K562 (cell line): Measurements from ENCODE around the gene CYP21A2. TPM values are rescaled to one million over a fixed set of nuclear protein-coding genes. Genes with fewer than 3 reads are reported as not detected.
A peak's percentile ranks its signal among the peaks of the same experiment; 100 is the strongest.

Experiments
- ATAC-seq: fragments of 200-7000 bp; cut with Tn5 transposase; 3 replicates; pipeline ENCODE4 v1.9.1; 2020; ENCODE audit warnings: moderate library complexity
- BruUV-seq: library from RNA; stranded (reverse); fragments of 400-500 nt; replicated peaks from 2 replicates; lab custom pipeline; 2021; lab: Mats Ljungman, UMichigan
- CTCF ChIA-PET: fragments of 300-600 bp; formaldehyde crosslinking; extraction: SDS; loops from one replicate; lab custom pipeline; 2021; ENCODE audit warnings: low intra/inter-chr PET ratio; lab: Yijun Ruan, JAX
- POLR2A ChIA-PET: fragments of 300-600, 350-650 bp; sonication (Branson Sonifier 250); formaldehyde crosslinking; extraction: SDS; loops from one replicate; lab custom pipeline; 2021; ENCODE audit warnings: antibody characterized with exemption, inconsistent platforms; lab: Yijun Ruan, JAX
- DNase-seq, 4 experiments: peaks; one replicate each; pipeline versions ENCODE4 v3.0.0 to v3.0.0-alpha.2; 2011 to 2018; ENCODE audit warnings: low spot score in 3 of 4, mixed read lengths in 3 of 4; ENCODE audit errors: extremely low read depth in 1 of 4
- FAIRE-seq: peaks from 2 replicates; lab custom pipeline; 2011; peaks lifted over from hg19 to GRCh38; lab: Jason Lieb, UNC
- H2AFZ ChIP-seq: 2 replicates; pipeline ENCODE4 v1.6.0; 2011; ENCODE audit warnings: low read depth, low read length, control low read depth, inconsistent platforms
- H3K27ac ChIP-seq: fragments of 200-600 bp; 3 replicates; pipeline ENCODE4 v1.8.0; 2011; ENCODE audit warnings: low read depth, mild to moderate bottlenecking, control low read depth, inconsistent platforms, low read length, moderate library complexity, mixed read lengths; ENCODE audit errors: extremely low read depth
- H3K27me3 ChIP-seq, 2 experiments: fragments of 300-600 bp in 1 of 2; 2 replicates in 1 of 2; 3 replicates in 1 of 2; pipeline versions ENCODE4 v1.6.0 to v1.8.0; 2011; ENCODE audit warnings: inconsistent platforms in 2 of 2, low read length in 2 of 2, mild to moderate bottlenecking in 1 of 2, mixed read lengths in 1 of 2, moderate library complexity in 1 of 2; ENCODE audit not compliant: control insufficient read depth in 2 of 2, insufficient read depth in 2 of 2
- H3K36me3 ChIP-seq: fragments of 300-600 bp; 3 replicates; pipeline ENCODE4 v1.8.0; 2011; ENCODE audit warnings: mild to moderate bottlenecking, low read length, inconsistent platforms; ENCODE audit not compliant: control insufficient read depth, insufficient read depth
- H3K4me1 ChIP-seq, 2 experiments: fragments of 200-600 bp in 1 of 2; replicated peaks in 1 of 2; 2 replicates in 1 of 2; 3 replicates in 1 of 2; pipeline versions ENCODE4 v1.5.1 to v1.8.0; 2011; ENCODE audit warnings: inconsistent platforms in 2 of 2, low read length in 2 of 2, mild to moderate bottlenecking in 1 of 2, mixed read lengths in 1 of 2, moderate library complexity in 1 of 2; ENCODE audit not compliant: control insufficient read depth in 2 of 2, insufficient read depth in 2 of 2
- H3K4me2 ChIP-seq: 2 replicates; pipeline ENCODE4 v1.6.1; 2011; ENCODE audit warnings: low read length, control low read depth, inconsistent platforms, mixed read lengths; ENCODE audit not compliant: insufficient read depth
- H3K4me3 ChIP-seq: fragments of 200-600 bp; sonication (generic), shearing (Covaris generic); 2 replicates; pipeline ENCODE4 v1.5.1; 2016; ENCODE audit warnings: control low read depth, inconsistent platforms
- H3K79me2 ChIP-seq: fragments of 200-600 bp; 3 replicates; pipeline ENCODE4 v1.8.0; 2011; ENCODE audit warnings: low read length, inconsistent platforms; ENCODE audit not compliant: control insufficient read depth, insufficient read depth
- H3K9ac ChIP-seq, 2 experiments: 2 replicates each; pipeline versions ENCODE4 v1.6.0 to v1.6.1; 2011; ENCODE audit warnings: low read depth in 2 of 2, low read length in 2 of 2, control low read depth in 1 of 2, inconsistent platforms in 1 of 2, mild to moderate bottlenecking in 1 of 2, mixed read lengths in 1 of 2; ENCODE audit not compliant: insufficient read depth in 1 of 2
- H3K9me1 ChIP-seq: one replicate; pipeline ENCODE4 v1.6.0; 2011; ENCODE audit warnings: inconsistent platforms, mild to moderate bottlenecking, low read length, moderate library complexity; ENCODE audit not compliant: control insufficient read depth, insufficient read depth
- H3K9me3 ChIP-seq: replicated peaks from 2 replicates; pipeline ENCODE4 v1.5.1; 2011; ENCODE audit warnings: low read depth, low read length, inconsistent platforms; ENCODE audit not compliant: control insufficient read depth, insufficient read depth
- H4K20me1 ChIP-seq: replicated peaks from 2 replicates; pipeline ENCODE4 v1.6.1; 2011; ENCODE audit warnings: low read length, inconsistent platforms, mixed read lengths; ENCODE audit not compliant: control insufficient read depth, insufficient read depth
- CTCFL ChIP-seq: IDR thresholded peaks from 2 replicates; pipeline ENCODE4 v1.6.1; 2011; ENCODE audit warnings: borderline replicate concordance, low read depth, mild to moderate bottlenecking, moderate library complexity, low read length; ENCODE audit not compliant: insufficient read depth, poor library complexity, severe bottlenecking
- E2F6 ChIP-seq, 2 experiments: IDR thresholded peaks; 2 replicates each; pipeline ENCODE4 v1.6.1; 2011; ENCODE audit warnings: borderline replicate concordance in 1 of 2, control low read depth in 1 of 2, low read depth in 1 of 2, low read length in 1 of 2, mild to moderate bottlenecking in 1 of 2, mixed read lengths in 1 of 2, moderate library complexity in 1 of 2; ENCODE audit not compliant: insufficient read depth in 1 of 2, insufficient read length in 1 of 2, poor library complexity in 1 of 2, severe bottlenecking in 1 of 2; ENCODE audit errors: extremely low read depth in 1 of 2
- L3MBTL2 ChIP-seq: fragments of 450-650 bp; IDR thresholded peaks from 2 replicates; pipeline ENCODE4 v1.6.1; 2016; ENCODE audit warnings: mild to moderate bottlenecking, moderate library complexity
- MTA3 ChIP-seq: fragments of 450-650 bp; formaldehyde crosslinking; IDR thresholded peaks from 2 replicates; pipeline ENCODE4 v1.6.1; 2017; ENCODE audit warnings: mild to moderate bottlenecking, borderline replicate concordance
- NRF1 ChIP-seq, 2 experiments: fragments of 450-650 bp; IDR thresholded peaks in 1 of 2; conservative IDR thresholded peaks in 1 of 2; 2 replicates each; pipeline ENCODE4 v1.6.1; 2014; ENCODE audit warnings: mild to moderate bottlenecking in 2 of 2
- PRDM10 ChIP-seq: fragments of 450-650 bp; IDR thresholded peaks from 2 replicates; pipeline ENCODE4 v1.6.1; 2018; ENCODE audit not compliant: partially characterized antibody
- SIRT6 ChIP-seq: IDR thresholded peaks from one replicate; pipeline ENCODE4 v1.6.1; 2012; ENCODE audit warnings: low read depth, mild to moderate bottlenecking, control low read depth, inconsistent platforms, low read length, moderate library complexity
- SMARCA5 ChIP-seq: fragments of 450-650 bp; IDR thresholded peaks from 2 replicates; pipeline ENCODE4 v1.6.1; 2016
- ZNF121 ChIP-seq: sonication (generic); formaldehyde crosslinking; conservative IDR thresholded peaks from 2 replicates; pipeline ENCODE4 v1.8.0; 2022; ENCODE audit warnings: missing genetic modification reagents
- ZNF740 ChIP-seq, 3 experiments: fragments of 200-800 bp in 1 of 3; sonication (Bioruptor generic) in 1 of 3; sonication (generic) in 1 of 3; formaldehyde crosslinking in 1 of 3; IDR thresholded peaks; 2 replicates each; pipeline versions ENCODE4 v1.6.1 to v1.8.0; 2016 to 2022; ENCODE audit warnings: mild to moderate bottlenecking in 2 of 3, missing compliant biosample characterization in 2 of 3, missing genetic modification characterization in 2 of 3, missing genetic modification reagents in 1 of 3
- ZNF780A ChIP-seq: fragments of 250-450 bp; sonication (Bioruptor Pico); IDR thresholded peaks from 2 replicates; pipeline ENCODE4 v1.5.0; 2021; ENCODE audit warnings: mild to moderate bottlenecking
- WGBS: fragments of 100-300 bp; shearing (Covaris generic); methylation state at CpG from one replicate; pipeline ENCODE4 v1.1.6; 2016; ENCODE audit warnings: low coverage, mixed read lengths; ENCODE audit not compliant: insufficient coverage; ENCODE audit errors: missing lambda C conversion rate; 5-methylcytosine and 5-hydroxymethylcytosine counted together
- in situ Hi-C: fragments of 300-500 bp; cut with MboI; formaldehyde crosslinking; loops from 4 replicates; pipeline ENCODE4 v1.15.0; 2018; ENCODE audit warnings: inconsistent platforms, mixed read lengths
- intact Hi-C: fragments of 100-400 bp; cut with micrococcal nuclease; formaldehyde crosslinking; loops from 2 replicates; pipeline ENCODE4 v1.14.2; 2022
- polyA plus RNA-seq, 8 experiments: library from polyadenylated mRNA; depleted of rRNA in 4 of 8; stranded (reverse) in 5 of 8; unstranded in 3 of 8; fragments of >200 nt; fragmentation: Nextera tagmentation in 2 of 8; fragmentation: Illumina TruSeq in 1 of 8; extraction: Ambion mirVana in 2 of 8; extraction: Trizol in 1 of 8; gene quantifications; 2 replicates each; pipeline versions ENCODE4 v1.2.1 to v1.2.3, GENCODE V29; 2011 to 2014; ENCODE audit warnings: inconsistent platforms in 1 of 8, missing spikeins in 1 of 8
- total RNA-seq, 7 experiments: library from RNA; depleted of rRNA in 6 of 7; stranded (reverse); fragments of >200 nt in 6 of 7; fragmentation: Illumina TruSeq in 2 of 7; extraction: Trizol in 2 of 7; gene quantifications; 2 replicates each; pipeline versions ENCODE4 v1.2.1 to v1.2.3, GENCODE V29; 2011 to 2021; ENCODE audit warnings: low replicate concordance in 1 of 7

CYP21A2 gene
- total and polyA plus RNA-seq, 9 of the 15 experiments (the other 6 are each of a cell fraction or from before 2014, with no cell fraction given) = 0.03 to 1.4 (median 0.19) TPM

GRCh38 chr6:32085759-32086459, 47.7 kb downstream of the CYP21A2 start:
- no TSS peak for BruUV-seq
- FAIRE-seq = no peak
- no peak overlapping the region for H3K4me3 ChIP-seq
- TF ChIP-seq SMARCA5 (no peak), L3MBTL2 (peak; percentile 47; the same call in 1 of the 2 replicates), ZNF780A (CRISPR knock-in tag) (no peak), PRDM10 (peak; percentile 13), NRF1 (conservative IDR thresholded peaks at IDR 0.05 in 1 of 2, IDR thresholded peaks at IDR 0.05 in 1 of 2) (peak; percentile 85 to 88), MTA3 (peak; percentile 34; the same call in 1 of the 2 replicates), SIRT6 (no peak), ZNF740 (CRISPR knock-in tag; IDR thresholded peaks at IDR 0.05) (no peak), ZNF740 (tag; IDR thresholded peaks at IDR 0.05) (no peak), E2F6 (IDR thresholded peaks at IDR 0.05; ENCODE audit: borderline replicate concordance in 1 of 2, extremely low read depth in 1 of 2, insufficient read depth in 1 of 2, insufficient read length in 1 of 2, low read depth in 1 of 2, low read length in 1 of 2, poor library complexity in 1 of 2, severe bottlenecking in 1 of 2) (peak in 1 of 2 experiments; percentile 21), ZNF121 (no peak), CTCFL (peak; percentile 97)

More at GRCh38 chr6:32085759-32086459, 47.7 kb downstream of the CYP21A2 start:
- ChIA-PET CTCF (interaction anchor here (0.5 kb wide), 1 partner anchor 365 kb away, joined by 3 read pairs; no protein-coding TSS in a partner anchor), POLR2A (interaction anchor here (0.6 kb wide), 1 partner anchor 25 kb away, joined by 3 read pairs; no protein-coding TSS in a partner anchor)
- Histone ChIP-seq H3K4me1 (peaks cover 7 to 38% of the 10 kb centered on the region in 2 experiments), H3K36me3 (no peaks in the 10 kb centered on the region), H4K20me1 (peaks cover 4% of the 10 kb centered on the region; the same call in 1 of the 2 replicates), H3K9me1 (no peaks in the 10 kb centered on the region), H3K79me2 (no peaks in the 10 kb centered on the region), H3K27me3 (peaks cover 13 to 45% of the 10 kb centered on the region in 2 experiments), H2AFZ (no peak overlapping the region; the same call in 1 of the 2 replicates), H3K9ac (no peak overlapping the region), H3K27ac (no peak overlapping the region), H3K9me3 (no peaks in the 10 kb centered on the region), H3K4me2 (no peak overlapping the region)
- WGBS = 11% methylated on average over 17 of the region's 17 CpGs
- intact Hi-C loops (no loop called here), in situ Hi-C loops (no loop called here)
- DNase-seq = peak; percentile 51 to 75 (median 66)
- ATAC-seq = peak; percentile 45
